Measurements from ENCODE around the gene CERS4.

DNA sequence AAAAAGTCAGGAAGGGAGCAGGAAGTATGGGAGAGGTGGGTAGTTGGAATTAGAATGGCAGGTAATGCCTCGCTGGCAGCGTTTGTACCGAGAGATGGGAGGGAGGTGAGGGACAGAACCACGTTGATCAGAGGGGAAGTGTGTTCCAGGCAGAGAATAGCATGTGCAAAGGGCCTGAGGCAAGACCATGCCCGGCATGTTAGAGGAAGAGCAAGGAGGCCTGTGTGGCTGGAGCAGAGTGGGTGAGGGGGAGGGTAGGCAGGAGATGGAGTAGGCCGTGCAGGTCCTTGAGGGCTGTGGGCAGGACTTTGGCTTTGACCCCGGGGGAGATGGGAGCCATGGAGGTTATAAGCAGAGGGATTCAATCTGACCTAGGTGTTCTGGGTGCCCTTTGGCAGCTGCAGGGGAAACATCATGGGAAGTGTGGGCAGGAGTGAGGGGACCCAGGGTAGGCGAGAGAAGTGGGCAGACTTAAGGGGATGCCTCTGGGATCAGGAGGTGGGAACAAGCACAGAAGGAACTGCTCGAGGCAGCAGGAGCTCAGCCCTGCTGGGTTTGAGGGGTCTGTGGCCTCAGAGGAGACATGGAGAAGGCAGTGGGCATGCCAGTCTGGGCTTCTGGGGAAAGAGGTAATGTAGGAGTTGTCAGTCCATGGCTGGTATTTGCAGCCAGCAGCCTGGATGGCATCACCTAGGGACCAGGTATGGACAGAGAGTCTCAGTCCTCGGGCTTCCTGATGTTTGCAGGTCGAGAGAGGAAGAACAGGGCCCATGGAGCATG lies 50.2 kb downstream of the CERS4 start:
- TF ChIP-seq, protein P1, sequence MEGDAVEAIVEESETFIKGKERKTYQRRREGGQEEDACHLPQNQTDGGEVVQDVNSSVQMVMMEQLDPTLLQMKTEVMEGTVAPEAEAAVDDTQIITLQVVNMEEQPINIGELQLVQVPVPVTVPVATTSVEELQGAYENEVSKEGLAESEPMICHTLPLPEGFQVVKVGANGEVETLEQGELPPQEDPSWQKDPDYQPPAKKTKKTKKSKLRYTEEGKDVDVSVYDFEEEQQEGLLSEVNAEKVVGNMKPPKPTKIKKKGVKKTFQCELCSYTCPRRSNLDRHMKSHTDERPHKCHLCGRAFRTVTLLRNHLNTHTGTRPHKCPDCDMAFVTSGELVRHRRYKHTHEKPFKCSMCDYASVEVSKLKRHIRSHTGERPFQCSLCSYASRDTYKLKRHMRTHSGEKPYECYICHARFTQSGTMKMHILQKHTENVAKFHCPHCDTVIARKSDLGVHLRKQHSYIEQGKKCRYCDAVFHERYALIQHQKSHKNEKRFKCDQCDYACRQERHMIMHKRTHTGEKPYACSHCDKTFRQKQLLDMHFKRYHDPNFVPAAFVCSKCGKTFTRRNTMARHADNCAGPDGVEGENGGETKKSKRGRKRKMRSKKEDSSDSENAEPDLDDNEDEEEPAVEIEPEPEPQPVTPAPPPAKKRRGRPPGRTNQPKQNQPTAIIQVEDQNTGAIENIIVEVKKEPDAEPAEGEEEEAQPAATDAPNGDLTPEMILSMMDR (IDR thresholded peaks at IDR 0.05; ENCODE audit: poor library complexity) = no peak
- TF ChIP-seq EZH2 (IDR thresholded peaks at IDR 0.05; ENCODE audit: borderline replicate concordance) = no peak
